PFSK-1 (cell line): Measurements from ENCODE around the gene TRIM44.

ENCODE experiments used
- FOXP2 ChIP-seq: optimal IDR thresholded peaks from 2 replicates; pipeline ENCODE3; 2011; ENCODE audit warnings: borderline replicate concordance, control low read depth, inconsistent platforms; ENCODE audit not compliant: insufficient read depth; ENCODE audit errors: extremely low read length, extremely low read depth
- POLR2AphosphoS5 ChIP-seq: IDR thresholded peaks from 2 replicates; pipeline ENCODE4 v1.6.1; 2012; ENCODE audit warnings: low read depth, mild to moderate bottlenecking, control low read depth, low read length, moderate library complexity
- REST ChIP-seq, 2 experiments: IDR thresholded peaks; 2 replicates each; pipeline versions ENCODE4 v1.6.1 to v1.8.0; 2011 to 2012; ENCODE audit warnings: low read depth in 2 of 2, low read length in 2 of 2, control low read depth in 1 of 2, inconsistent platforms in 1 of 2, mild to moderate bottlenecking in 1 of 2, moderate library complexity in 1 of 2; ENCODE audit not compliant: insufficient read depth in 1 of 2
- SIN3A ChIP-seq: IDR thresholded peaks from 2 replicates; pipeline ENCODE4 v1.6.1; 2012; ENCODE audit warnings: mild to moderate bottlenecking, low read length, moderate library complexity, borderline replicate concordance; ENCODE audit not compliant: insufficient read depth
- TAF1 ChIP-seq: IDR thresholded peaks from 2 replicates; pipeline ENCODE4 v1.6.1; 2012; ENCODE audit warnings: low read length, control low read depth, borderline replicate concordance; ENCODE audit not compliant: insufficient read depth

- TF ChIP-seq POLR2AphosphoS5 (no peak), REST (IDR thresholded peaks at IDR 0.05; ENCODE audit: insufficient read depth in 1 of 2, low read depth in 2 of 2, low read length in 2 of 2) (no peak), TAF1 (no peak), SIN3A (no peak), FOXP2 (no peak)
Observed at GRCh38 chr11:35678975-35679374, 16.4 kb downstream of the TRIM44 start.
